ENCODE data around the gene MAGI2.

DNA sequence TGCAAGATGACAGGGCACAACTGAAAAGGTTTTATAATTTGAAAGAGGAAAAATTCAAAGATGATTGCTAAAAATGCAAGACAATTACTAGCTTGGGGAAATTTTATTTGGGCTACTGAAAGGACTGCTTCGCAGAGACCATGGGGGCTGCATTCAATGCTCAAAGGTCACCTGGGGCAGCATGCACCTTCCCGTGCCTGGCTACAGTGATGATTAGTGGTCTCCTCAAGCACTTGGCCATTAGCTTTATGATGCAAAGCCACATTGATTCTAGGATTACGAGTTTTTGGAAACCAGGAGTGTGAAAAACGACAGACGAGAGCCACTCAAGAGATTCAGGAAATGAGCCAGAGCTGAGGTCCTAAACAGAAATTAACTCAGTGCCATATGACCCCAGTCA, 890.3 kb downstream of the MAGI2 start:
- TF ChIP-seq POLR2A (IDR thresholded peaks at IDR 0.05) = no peak
- TF ChIP-seq, protein P1, sequence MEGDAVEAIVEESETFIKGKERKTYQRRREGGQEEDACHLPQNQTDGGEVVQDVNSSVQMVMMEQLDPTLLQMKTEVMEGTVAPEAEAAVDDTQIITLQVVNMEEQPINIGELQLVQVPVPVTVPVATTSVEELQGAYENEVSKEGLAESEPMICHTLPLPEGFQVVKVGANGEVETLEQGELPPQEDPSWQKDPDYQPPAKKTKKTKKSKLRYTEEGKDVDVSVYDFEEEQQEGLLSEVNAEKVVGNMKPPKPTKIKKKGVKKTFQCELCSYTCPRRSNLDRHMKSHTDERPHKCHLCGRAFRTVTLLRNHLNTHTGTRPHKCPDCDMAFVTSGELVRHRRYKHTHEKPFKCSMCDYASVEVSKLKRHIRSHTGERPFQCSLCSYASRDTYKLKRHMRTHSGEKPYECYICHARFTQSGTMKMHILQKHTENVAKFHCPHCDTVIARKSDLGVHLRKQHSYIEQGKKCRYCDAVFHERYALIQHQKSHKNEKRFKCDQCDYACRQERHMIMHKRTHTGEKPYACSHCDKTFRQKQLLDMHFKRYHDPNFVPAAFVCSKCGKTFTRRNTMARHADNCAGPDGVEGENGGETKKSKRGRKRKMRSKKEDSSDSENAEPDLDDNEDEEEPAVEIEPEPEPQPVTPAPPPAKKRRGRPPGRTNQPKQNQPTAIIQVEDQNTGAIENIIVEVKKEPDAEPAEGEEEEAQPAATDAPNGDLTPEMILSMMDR (IDR thresholded peaks at IDR 0.05) = no peak

Data from body of pancreas (tissue), 4 donors.